HG03060 (cell line): ENCODE results near the gene TOP1.

Experiments used
- ATAC-seq: cut with Tn5 transposase; IDR thresholded peaks from one replicate; pipeline ENCODE4 v1.9.1; 2021; ENCODE audit warnings: low read depth, moderate number of reproducible peaks; ENCODE audit not compliant: unreplicated experiment

TOP1 gene

DNA sequence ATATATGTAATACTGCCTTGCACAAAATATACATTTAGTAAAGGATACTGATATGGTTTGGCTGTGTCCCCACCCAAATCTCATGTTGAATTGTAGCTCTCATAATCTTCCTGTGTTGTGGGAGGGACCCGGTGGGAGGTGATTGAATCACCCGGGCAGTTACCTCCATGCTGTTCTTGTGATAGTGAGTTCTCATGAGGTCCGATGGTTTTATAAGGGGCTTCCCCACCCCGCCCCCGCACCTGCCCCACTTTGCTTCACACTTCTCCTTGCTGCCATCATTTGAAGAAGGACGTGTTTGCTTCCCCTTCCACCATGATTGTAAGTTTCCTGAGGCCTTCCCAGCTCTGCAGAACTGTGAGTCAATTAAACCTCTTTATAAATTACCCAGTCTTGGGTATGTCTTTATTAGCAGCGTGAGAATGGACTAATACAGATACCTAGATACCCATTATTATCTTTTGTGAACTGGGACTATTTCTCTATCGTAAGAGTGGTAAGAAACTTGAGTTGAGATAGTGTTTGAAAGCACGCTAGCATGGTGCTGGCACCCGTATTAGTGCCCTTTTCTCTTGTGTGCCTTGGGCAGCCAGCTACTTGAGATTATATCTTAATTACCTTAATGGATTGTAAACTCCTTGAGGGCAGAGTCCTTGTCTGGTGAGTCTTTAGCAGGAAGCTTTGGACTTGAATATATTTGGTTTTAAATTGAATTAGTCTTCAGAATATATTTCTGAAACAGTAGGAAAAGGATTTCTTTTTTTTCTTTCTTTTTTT, 25.6 kb downstream of the TOP1 start:
- ATAC-seq = no peak

DNA sequence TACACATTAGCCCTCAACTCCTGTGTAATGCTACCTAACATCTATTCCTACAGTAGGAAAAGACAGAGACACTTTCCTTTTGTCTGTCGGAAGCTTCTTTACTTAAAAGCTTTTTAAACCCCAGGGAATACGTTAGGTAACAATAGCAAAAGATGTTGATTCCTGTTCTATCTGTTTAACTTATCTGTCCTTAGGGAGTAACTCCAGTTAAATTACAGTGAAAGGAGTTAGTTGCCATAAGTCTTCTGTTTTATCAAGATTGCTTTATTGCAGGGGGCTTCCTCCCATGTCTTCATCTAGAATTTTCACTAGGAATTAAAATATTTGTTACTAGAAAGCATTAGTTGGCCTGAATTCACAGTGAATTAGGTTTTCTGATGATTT, 26.2 kb downstream of the TOP1 start:
- ATAC-seq = no peak

DNA sequence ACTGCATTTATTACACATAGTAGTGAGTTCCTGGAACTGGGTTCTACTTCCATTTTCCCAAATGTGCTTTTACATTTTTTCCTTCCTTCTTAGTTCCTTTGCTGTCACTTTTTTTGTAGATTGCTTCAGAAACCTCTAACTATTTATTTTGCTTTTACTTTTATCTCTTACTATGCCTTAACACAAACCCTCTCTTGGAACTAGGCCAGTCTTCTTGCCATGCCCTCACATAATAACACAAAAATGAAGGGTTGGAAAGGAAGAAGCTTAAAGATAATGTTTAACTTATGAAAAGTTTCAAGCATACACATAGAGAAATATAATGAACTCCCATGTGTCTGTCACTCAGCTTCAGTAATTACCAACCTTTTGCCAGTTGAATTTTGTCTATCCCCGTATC, 27.1 kb downstream of the TOP1 start:
- ATAC-seq = no peak

DNA sequence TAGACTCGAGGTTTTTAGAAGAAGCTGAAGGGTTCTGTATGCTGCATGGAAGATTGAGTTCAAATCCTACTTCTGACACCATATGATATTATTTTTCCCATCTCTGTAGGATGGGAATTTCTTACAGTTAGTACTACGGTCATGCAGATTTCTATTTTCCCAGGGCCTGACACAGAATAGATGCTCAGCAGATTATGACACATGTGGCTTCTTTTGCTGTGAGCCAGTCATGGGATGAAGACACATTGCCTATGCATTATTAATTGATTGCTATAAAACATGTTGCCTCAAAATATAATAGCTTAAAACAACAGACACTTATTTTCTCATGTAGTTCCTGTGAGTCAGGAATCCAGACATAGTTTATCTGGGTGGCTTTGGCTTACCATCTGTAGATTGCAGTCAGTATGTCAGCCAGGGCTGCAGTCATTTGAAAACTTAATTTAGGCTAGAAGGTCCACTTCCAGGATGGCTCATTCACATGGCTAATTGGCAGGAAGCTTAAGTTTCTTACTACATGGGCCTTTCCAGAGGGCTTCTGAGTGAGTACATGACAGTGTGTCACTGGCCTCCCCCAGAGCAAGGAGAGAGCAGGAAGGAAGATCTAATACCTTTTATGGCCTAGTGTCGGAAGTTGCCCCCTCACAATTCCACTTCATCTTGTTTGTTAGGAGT, 29.5 kb downstream of the TOP1 start:
- no peak for ATAC-seq

DNA sequence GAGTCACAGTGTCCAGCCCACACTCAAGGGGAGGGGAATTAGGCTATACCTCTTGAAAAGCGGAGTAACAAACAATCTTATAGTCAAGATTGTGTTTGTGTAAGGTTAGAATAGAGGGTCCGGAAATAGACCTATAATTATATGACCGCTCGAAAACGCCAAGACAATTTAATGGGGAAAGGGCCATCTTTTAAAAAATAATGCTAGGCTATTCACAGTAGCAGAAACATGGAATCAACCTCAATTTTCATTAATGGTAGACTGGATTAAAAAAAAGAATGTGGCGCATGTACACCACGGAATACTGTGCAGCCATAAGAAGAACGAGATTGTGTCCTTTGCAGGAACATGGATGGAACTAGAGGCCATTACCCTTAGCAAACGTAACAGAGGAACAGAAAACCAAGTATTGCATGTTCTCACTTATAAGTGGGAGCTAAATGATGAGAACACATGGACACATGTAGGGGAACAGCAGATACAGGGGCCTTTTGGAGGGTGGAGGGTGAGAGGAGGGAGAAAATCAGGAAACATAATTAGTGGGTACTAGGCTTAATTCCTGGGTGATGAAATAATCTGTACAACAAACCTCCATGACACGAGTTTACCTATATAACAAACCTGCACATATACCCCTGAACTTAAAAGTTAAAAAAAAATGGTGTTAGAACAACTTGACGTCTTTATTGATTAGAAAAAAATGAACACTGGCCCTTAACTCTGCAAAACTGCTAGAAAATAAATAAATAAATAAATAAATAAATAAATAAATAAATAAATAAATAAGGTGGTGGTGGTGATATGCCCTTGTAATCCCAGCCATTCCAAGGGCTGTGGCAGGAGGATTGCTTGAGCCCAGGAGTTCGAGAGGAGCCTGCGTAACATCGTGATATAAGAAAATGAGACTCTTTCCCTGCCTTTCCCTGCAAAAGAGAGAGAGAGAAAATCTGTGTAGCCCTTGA, 30.3 kb downstream of the TOP1 start:
- no peak for ATAC-seq

DNA sequence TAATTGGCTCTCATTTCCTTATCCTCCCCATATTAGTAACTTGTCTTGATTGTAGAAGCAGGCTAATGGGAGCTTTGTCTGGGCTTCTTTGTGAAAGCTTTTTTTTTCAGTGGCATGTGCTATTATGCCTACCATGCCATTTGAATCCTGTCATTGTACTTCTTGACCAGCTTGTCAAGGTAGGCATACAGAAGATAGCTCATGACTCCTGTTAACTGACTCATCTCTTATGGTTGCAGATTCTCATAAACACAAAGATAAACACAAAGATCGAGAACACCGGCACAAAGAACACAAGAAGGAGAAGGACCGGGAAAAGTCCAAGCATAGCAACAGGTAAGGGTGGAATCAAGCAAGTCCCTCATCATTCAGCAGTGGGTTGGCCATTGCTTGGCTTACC, 32.5 kb downstream of the TOP1 start:
- ATAC-seq = no peak

DNA sequence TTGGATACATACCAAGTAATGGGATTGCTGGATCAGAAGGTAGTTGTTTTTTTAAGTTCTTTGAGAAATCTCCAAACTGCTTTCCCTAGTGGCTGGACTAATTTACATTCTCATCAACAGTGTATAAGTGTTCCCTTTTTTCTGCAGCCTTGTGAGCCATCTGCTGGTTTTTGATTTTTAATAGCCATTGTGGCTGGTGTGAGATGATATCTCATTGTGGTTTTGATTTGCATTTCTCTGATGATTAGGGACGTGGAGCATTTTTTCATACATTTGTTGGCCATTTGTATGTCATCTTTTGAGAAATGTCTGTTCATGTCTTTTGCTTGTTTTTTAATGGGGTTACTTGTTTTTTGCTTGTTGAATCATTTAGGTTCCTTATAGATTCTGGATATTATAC, 34.8 kb downstream of the TOP1 start:
- no peak for ATAC-seq

DNA sequence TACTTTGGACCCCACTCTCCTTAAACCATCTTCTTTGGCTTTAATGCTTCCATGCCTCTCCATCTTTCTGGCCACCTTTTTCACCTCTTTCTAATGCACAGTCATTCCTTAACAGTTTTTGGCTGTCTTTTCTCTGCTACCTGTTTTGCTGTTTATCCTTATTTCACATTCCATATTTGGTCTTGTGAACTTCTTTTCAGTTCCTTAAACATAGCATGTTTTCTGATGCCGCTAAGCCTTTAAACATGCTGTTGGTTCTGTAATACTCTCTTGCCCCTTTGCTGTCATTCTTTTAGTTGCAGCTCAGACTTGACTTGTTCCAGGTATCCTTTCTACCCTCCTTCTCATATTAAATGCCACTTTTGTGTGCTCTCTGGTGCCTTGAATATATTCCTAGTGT, 35.8 kb downstream of the TOP1 start:
- ATAC-seq = peak; percentile 51

DNA sequence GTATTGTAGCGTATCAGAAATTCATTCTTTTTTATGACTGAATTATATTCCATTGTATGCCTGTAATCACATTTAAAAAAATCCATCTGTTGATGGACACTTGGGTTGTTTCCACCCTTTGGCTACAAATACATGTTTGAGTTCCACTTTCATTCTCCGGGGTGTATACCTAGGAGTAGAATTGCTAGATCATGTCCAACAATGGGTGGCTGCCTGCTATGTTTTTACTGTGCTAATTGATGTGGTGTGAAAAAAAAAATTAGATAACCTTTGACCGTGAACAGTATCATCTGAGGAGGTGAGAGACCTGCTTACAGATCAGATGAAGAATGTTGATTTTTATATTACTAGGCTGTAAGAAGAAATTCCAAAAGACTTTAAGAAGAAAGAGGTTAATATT, 37.1 kb downstream of the TOP1 start:
- no peak for ATAC-seq

DNA sequence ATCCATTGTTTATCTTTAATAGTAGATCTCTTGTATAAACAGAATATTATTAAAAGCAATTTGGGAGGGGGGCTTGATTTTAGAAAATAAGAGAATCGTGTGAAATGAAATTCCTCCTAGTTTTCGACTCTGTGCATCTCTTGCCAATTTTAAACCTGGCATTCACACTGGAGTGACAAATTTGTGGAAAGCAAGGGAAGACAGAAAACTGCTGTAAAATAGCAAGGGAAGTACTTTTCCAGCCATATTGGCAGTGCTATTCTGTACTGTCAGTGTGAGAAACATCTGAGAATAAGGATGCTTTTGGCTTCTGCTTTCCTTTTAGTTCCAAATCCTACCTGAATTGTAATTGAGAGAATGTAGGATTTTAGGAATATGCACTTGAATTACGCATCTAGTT, 40.2 kb downstream of the TOP1 start:
- no peak for ATAC-seq

DNA sequence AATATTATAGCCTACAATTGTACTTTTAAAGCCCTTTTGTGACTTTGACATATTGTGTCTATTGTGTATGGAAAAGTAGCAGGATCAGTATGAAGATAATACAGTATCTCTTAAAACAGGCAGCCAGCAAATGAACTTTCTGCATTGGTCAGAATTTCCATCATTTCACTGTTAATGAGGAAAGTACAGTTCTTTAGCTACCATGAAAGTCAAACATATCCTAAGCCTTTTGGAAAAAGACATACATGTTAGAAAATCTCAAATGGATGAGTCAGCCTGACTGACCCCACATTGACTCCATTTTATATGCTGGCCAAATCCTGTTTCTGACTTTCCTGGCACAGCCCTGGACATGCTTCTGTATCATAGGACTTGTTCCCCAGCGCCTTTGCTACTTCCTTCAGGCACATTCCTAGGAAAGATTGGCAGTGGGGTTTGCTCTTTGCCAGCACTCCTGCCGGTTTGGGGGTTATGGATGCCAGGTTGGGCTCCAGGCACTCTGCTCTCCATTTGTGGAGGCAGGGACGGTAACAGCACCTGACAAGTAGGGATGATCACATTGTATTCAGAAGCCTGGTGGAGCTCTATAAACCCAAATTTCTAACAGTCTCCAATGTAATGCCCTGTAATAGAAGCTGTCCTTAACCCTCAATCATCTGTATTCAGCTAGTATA, 43.7 kb downstream of the TOP1 start:
- no peak for ATAC-seq

DNA sequence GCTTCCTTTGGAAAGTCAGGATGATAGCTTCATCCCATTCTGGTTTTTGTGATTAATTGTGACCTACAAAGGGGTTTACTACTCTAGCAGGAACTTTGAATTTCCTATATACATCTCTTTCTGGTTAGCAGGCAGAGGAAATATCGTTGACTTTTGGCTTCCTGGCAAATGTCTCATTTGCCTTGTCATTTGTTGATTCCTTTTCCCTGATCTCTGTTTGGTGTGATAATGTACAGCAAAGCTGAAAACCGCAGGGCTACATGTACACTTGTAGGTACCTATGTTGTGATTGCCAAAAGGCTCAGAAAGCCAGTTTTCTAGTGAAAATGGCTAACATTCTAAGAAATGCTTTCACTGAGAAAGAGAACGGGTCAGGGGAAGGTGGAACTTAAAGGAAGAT, 44.3 kb downstream of the TOP1 start:
- ATAC-seq = no peak

DNA sequence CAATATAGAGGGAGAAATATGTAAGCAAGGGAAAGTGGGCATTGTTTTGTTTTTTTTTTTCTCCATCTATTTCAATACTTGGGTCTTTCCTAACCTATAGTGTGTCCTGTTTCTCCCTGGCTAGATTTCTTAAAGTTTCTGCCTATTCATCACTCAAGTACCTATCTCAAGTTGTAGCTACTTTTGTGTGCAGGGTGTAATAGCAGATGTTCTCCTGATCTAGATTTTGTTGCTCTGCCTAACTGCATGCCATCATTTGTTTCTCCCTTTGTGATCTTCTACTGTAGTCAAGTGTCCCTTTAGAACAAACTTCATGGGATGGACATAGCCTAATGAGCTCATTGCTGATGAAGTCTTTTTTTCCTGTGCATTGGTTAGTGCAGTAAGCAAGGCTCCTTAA, 45.8 kb downstream of the TOP1 start:
- no peak for ATAC-seq

DNA sequence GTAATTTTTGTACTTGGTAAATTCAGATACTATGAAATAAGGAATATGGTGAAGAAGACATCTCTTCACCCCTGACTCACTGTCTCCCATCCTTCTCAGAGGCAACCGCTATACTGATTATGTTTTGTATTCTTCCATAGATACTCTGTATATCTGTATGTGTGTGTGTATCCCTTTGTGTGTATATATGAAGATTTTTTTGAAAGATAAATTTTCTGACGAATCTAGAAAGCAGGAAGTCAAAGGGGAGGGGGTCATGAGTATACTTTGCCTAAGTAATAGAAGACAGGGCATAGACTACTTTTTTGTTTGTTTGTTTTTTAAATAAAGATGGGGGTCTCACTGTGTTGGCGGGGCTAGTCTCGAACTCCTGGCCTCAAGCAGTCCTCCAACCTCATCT, 48.2 kb downstream of the TOP1 start:
- no peak for ATAC-seq

DNA sequence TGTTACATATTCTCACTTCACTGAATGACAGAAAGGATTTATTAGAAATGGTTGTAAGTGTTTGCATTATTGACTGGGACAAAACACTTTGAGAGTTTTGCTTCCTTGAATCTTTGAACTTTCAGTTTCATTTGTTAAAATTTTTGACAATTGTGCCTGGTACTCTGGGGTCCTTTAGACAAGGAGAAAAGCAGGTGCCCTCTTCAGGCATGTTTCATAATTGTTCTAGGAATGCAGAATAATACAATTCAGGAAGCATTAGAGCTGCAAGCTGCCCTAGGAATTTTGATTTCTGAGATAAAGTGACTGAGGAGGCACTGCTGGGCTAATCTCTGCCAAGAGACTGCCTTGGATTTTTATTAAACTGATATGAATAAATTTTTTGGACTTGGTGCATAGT, 49.7 kb downstream of the TOP1 start:
- ATAC-seq = no peak

DNA sequence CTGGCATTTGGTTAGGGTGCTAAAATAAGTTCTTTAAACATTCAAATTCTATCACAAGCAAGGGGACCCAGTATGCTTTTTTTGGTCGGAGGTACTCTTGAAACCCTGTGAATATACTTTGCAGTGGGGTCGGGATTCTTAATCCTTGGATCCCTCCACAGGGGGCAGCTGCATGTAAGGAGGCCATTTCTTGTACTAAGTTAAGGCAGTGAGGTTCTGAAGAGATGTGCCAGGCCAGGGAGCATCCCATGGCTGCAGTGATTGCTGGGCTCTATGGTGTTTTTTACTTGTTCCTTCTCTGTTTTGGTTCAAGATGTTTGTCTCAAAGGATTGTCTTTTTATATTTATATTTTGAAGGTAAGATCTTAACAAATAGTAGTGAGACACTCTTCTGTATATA, 50.4 kb downstream of the TOP1 start:
- no peak for ATAC-seq

DNA sequence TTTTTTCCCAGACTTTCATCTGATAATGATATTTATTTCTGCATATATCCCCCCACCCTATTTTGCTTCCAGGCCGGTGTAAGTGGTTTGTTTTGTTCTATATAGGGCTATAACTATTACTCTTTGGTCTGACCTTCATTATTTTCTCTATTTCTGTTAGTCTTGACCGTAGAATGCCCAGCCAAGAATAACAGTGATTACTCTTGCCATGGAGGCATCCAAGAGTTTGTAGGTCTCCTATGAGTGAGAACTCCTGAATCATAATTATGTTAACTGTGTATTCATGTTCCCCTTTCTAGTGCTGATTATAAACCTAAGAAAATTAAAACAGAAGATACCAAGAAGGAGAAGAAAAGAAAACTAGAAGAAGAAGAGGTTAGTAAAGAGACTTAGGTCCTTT, 52.2 kb downstream of the TOP1 start:
- no peak for ATAC-seq

DNA sequence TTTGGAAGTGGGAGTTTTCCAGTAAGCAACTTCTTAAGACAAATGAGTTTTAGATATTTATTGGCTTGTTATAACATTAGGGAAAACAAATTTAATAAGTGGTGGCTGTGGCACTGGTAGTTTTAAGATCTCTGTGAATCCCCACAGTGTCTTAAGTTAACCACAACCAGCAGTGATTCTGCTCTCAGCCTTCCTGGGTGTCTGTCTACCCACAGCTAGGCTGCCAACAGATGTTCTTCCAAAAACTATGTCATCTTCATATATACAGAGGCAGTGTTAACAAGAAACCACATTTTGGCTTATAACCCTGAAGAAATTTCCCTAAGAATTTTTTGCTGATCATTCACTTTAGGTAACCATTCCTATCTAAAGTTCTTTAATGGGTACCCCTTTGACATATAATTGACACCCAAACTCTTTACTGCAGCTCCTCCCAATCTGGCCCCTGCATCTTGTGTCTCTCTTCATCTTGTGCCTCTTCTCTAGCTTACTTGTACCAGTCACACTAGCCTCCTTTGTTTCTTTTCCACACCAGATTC, 52.7 kb downstream of the TOP1 start:
- ATAC-seq = no peak

DNA sequence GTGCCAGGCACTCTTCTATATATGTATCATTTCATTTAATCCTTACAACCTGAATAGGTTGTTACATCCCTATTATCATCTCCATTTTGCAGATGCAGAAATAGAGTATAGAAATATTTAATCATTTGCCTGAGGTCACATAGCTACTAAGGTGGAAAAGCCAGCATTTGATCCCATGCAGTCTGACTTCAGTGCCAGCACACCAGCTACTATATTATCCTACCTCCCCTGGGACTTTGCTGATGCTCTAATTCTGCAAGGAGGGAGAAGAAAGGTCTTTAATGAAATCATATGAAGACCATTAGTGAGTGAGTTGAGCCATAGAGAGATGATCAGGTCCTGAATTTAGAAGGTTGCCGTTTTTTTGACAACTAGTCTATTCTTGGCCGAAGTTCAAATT, 53.7 kb downstream of the TOP1 start:
- ATAC-seq = no peak

DNA sequence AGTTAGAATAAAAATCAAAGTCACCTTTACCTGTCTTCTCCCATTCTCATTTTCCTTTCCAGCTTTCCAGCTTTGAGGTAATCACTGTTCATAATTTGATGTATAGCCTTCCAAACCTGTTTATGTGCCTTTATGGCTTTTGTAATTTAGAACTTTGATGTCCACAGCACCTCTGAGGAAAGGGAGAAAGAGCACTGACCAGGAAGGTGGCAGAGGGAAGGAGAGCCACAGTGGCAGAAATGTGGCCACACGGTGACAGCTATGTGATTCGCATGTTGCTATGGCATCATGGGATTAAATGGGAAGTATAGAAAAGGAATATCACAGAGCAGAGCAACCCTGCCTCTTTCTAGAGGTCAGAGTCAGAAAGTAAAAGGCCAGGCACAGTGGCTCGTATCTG, 57.0 kb downstream of the TOP1 start:
- ATAC-seq = no peak
